GM12892 (cell line): ENCODE results near the gene SH3RF3.

Experiments
- POLR2A ChIP-seq: IDR thresholded peaks from 2 replicates; pipeline ENCODE4 v1.6.1; 2011; ENCODE audit warnings: low read depth, low read length, control low read depth
- POLR2AphosphoS5 ChIP-seq: IDR thresholded peaks from 2 replicates; pipeline ENCODE4 v1.6.1; 2011; ENCODE audit warnings: low read depth, low read length, control low read depth

DNA sequence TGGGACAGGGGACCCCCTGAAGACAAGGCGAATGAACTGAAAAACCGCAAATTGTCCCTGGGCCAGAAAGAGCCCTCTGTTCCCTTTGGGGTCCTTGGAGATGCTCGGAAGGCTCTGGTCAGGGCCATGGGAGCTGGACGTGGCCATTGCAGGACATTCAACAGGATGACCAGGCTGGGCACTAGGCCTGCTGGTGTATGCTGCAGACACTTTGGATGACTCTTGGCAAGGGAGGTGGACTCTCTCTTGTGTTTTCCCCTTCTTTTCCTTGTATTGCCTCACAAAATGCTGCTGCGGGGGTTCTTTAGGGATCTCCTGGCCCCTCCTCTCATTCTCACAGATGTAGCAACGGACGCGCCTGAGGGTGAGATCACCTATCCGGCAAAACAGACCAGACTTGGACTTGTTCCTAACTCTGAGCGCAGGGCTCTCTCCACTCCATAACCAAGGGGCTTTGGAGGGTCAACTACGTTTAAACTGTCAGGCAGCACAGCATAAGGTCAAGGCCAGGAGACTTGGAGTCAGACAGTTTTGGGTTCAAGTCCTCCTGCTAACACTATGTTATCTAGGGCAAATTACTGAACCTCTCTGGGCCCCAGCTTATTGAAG lies 41.8 kb upstream of the SH3RF3 start:
- TF ChIP-seq POLR2A (no peak), POLR2AphosphoS5 (no peak)
